Upper lobe of right lung (tissue), 1 donor: ENCODE results near the gene PEX11B. TPM values are rescaled to one million over a fixed set of nuclear protein-coding genes. Genes with fewer than 3 reads are reported as not detected.
A peak's percentile ranks its signal among the peaks of the same experiment; 100 is the strongest.
"Not testable (repeated sequence)": the region's sequence is repeated elsewhere in the genome, so short reads cannot be mapped to it uniquely, and the experiment has no call there.

ENCODE experiments used
- ATAC-seq: fragments of 200-7000 bp; cut with Tn5 transposase; one replicate; pipeline ENCODE4 v1.9.1; 2020; ENCODE audit warnings: mild to moderate bottlenecking, moderate library complexity
- DNase-seq: peaks from one replicate; pipeline ENCODE4 v3.0.0-alpha.2; 2020
- H3K27ac ChIP-seq: fragments of 200-600 bp; one replicate; pipeline ENCODE4 v1.8.0; 2022
- H3K27me3 ChIP-seq: fragments of 200-600 bp; one replicate; pipeline ENCODE4 v1.8.0; 2022; ENCODE audit warnings: mild to moderate bottlenecking
- H3K36me3 ChIP-seq: fragments of 200-600 bp; one replicate; pipeline ENCODE4 v1.8.0; 2022
- H3K4me1 ChIP-seq: fragments of 200-600 bp; one replicate; pipeline ENCODE4 v1.8.0; 2022
- H3K4me3 ChIP-seq: fragments of 200-600 bp; one replicate; pipeline ENCODE4 v1.8.0; 2022; ENCODE audit warnings: mild to moderate bottlenecking
- H3K9me3 ChIP-seq: fragments of 200-600 bp; one replicate; pipeline ENCODE4 v1.8.0; 2022
- CTCF ChIP-seq: fragments of 200-600 bp; IDR thresholded peaks from one replicate; pipeline ENCODE4 v1.8.0; 2022; ENCODE audit warnings: antibody characterized with exemption
- intact Hi-C: fragments of 100-400 bp; cut with DNase I; formaldehyde crosslinking; loops from one replicate; pipeline ENCODE4 v1.11.0; 2022
- total RNA-seq: library from RNA; stranded (reverse); fragmentation: NEBNext Ultra II Directional; extraction: Animal tissue kit (Norgen Biotek cat#: 25700); gene quantifications from one replicate; pipeline ENCODE4 v1.2.1, GENCODE V29; 2021
- donor health status: DM: no; HTN: yes; CAD: no; lungs with severe emphysema.

Gene PEX11B
- total RNA-seq, 1 donor from 2014 or later, result 31.0 TPM

- peaks cover 3% of the 10 kb centered on the region for H3K4me1 ChIP-seq
- peaks cover 60% of the 10 kb centered on the region for H3K36me3 ChIP-seq
- no peak for TF ChIP-seq CTCF
- no peak overlapping the region for H3K4me3 ChIP-seq
- H3K27me3 ChIP-seq, result no peaks in the 10 kb centered on the region
- no peak for DNase-seq
- H3K27ac ChIP-seq, result no peak overlapping the region
- intact Hi-C loops, result no loop called here
- ATAC-seq, result no peak
- no peaks in the 10 kb centered on the region for H3K9me3 ChIP-seq
These were observed 18.9 kb upstream of the PEX11B start for GRCh38 chr1:145937436-145937835.

GRCh38 chr1:145936247-145936646 is 17.7 kb upstream of the PEX11B start:
- no peaks in the 10 kb centered on the region for H3K27me3 ChIP-seq
- no peak overlapping the region for H3K27ac ChIP-seq
- peaks cover 3% of the 10 kb centered on the region for H3K4me1 ChIP-seq
- H3K9me3 ChIP-seq, result no peaks in the 10 kb centered on the region
- no peak for TF ChIP-seq CTCF
- intact Hi-C loops, result no loop called here
- H3K36me3 ChIP-seq, result peaks cover 50% of the 10 kb centered on the region
- no peak overlapping the region for H3K4me3 ChIP-seq
- peak; percentile 59 for ATAC-seq
- no peak for DNase-seq

- H3K4me1 ChIP-seq, result peaks cover 3% of the 10 kb centered on the region
- TF ChIP-seq CTCF, result no peak
- intact Hi-C loops, result no loop called here
- no peak for DNase-seq
- ATAC-seq, result no peak
- peaks cover 49% of the 10 kb centered on the region for H3K36me3 ChIP-seq
- no peak overlapping the region for H3K27ac ChIP-seq
- no peak overlapping the region for H3K4me3 ChIP-seq
- H3K27me3 ChIP-seq, result no peaks in the 10 kb centered on the region
- no peaks in the 10 kb centered on the region for H3K9me3 ChIP-seq
These were observed 17.2 kb upstream of the PEX11B start for GRCh38 chr1:145935708-145936107.

- intact Hi-C loops, DNase-seq: not testable (repeated sequence)
These were observed 14.0 kb upstream of the PEX11B start for GRCh38 chr1:145932522-145933009.

GRCh38 chr1:145927916-145928643 is 9.6 kb upstream of the PEX11B start:
- peak overlapping the region; percentile 98 for H3K27ac ChIP-seq
- H3K36me3 ChIP-seq, result peaks cover 19% of the 10 kb centered on the region
- H3K9me3 ChIP-seq, result no peaks in the 10 kb centered on the region
- H3K27me3 ChIP-seq, result no peaks in the 10 kb centered on the region
- ATAC-seq (no peak), DNase-seq (no peak)
- peaks cover 10% of the 10 kb centered on the region for H3K4me1 ChIP-seq
- TF ChIP-seq CTCF, result no peak
- intact Hi-C loops, result no loop called here
- H3K4me3 ChIP-seq, result peak overlapping the region; percentile 91

More at GRCh38 chr1:145932522-145933009, 14.0 kb upstream of the PEX11B start:
- Histone ChIP-seq H3K36me3 (peaks cover 38% of the 10 kb centered on the region), H3K27ac (peak overlapping the region; percentile 32)
- ATAC-seq, H3K27me3 ChIP-seq, H3K4me3 ChIP-seq, H3K9me3 ChIP-seq, H3K4me1 ChIP-seq: not testable (repeated sequence)

- H3K36me3 ChIP-seq, result peaks cover 19% of the 10 kb centered on the region
- TF ChIP-seq CTCF, result peak; percentile 60
- peak within 1 kb of the TSS; percentile 98 for H3K27ac ChIP-seq
- H3K4me3 ChIP-seq, result peak within 1 kb of the TSS; percentile 91
- H3K9me3 ChIP-seq, result no peaks in the 10 kb centered on the region
- intact Hi-C loops, result no loop called here
- DNase-seq, result peak; percentile 92
- H3K27me3 ChIP-seq, result no peaks in the 10 kb centered on the region
- peaks cover 10% of the 10 kb centered on the region for H3K4me1 ChIP-seq
- ATAC-seq, result peak; percentile 99
These were observed 8.8 kb upstream of the PEX11B start, which contains the start of gene RBM8A for GRCh38 chr1:145927063-145927886. Gene RBM8A (minus strand): TSS chr1:145927484. CDS start chr1:145927426, 58 bp downstream.
